MV-4-11 (cell line): ENCODE measurements around the gene ZNF641.
A peak's percentile ranks its signal among the peaks of the same experiment; 100 is the strongest.

Source experiments
- DNase-seq: peaks from one replicate; lab custom pipeline; 2025; lab: John Stamatoyannopoulos, UW

Gene ZNF641

DNA sequence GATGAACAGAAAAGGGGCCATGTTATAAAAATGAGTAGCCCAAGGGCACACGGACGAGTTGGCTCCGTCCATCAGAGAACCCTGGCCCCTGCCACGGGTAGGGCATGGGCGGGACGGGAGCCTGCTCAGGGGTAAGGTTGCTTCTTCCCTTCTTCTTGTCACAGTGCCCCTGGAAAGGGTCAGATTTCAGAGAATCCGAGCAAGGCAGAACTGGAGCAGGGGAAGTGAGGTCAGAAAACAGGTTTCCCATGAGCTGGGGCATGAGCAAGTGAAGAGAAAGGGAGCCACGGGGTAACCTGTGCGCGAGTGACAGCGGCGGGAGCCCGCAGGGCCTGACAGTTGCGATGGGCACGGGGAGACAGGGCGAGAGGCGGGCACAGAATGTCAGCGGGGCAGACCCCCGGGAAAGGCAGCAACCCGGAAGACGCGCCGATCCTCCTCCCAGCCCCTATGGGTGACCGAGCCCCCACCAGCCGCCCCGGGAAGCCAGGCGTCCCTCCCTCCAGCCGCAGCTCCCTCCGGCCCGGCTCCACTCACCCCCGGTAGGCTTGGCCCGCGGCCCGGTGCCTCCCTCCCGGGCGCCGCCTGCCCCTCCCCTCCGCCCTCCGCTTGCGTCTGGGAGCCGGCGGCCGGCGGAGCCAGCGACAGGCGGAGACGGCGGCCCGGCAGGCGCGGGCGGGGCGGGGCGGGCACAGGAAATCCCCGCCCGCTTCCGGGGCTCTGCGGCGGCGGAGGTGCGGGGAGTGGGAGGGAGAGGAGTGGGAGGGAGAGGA, at the start of gene ZNF641:
Gene ZNF641, minus strand, starts transcription at position 671 of the 773 bp plus-strand sequence. CDS start 2,829 bp downstream, outside the sequence.
- DNase-seq: peak; percentile 48

DNA sequence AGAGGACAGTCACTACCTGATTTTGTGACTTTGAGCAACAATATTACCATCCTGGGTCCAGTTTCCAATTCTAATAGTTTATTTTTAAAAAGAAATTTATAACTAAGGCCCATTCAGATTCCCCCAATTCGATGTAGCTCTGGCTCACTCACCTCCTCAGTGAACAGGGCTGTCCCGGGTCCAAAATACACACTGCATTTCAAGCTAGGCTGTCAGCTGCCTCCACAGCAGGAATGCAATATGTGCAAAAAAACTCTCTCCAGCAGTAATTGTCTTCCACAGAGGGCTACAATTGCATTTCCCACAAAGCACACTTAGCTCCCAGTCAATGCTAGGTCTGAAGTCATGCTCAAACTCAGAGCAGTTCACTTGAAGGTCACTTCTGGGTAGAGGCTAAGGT, 39.3 kb upstream of the ZNF641 start:
- DNase-seq: no peak

DNA sequence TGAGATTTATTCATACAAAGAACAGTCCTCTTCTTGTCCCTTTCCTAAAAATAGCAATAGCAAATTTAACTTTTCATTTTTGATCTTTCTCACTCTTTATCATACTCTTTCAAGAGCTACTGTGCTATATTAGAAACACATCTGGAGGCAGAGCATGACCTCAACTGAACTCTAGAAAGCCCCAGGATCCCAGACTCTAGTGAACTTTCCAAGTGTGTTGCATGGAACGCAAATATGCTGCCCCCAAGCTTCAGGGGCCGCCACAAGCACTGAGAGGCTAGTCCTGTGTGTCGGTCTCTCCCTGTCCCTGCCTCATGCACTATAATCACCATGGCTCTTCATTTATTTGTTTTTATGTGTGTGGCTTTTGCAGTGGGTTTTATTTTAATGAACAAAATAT, 38.7 kb upstream of the ZNF641 start:
- DNase-seq: no peak

DNA sequence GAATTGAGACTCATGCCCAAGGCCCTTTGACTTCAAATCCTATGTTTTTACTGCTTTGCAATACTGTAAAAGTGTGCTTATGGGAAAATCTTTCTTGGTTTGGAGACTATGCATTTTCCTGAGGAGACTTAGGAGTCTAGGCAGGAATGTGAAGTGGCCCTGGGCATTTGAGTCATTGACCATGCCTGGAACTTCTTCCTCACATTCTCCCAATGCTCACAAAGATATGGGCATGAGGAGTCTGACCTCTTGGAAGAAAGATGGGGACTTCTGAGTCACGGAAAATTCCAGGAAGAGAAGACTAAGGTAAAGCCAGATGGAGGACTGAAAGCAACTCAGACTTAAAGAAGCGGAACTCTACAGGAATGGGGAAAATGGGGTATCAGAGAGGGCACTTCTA, 38.2 kb upstream of the ZNF641 start:
- DNase-seq: no peak

DNA sequence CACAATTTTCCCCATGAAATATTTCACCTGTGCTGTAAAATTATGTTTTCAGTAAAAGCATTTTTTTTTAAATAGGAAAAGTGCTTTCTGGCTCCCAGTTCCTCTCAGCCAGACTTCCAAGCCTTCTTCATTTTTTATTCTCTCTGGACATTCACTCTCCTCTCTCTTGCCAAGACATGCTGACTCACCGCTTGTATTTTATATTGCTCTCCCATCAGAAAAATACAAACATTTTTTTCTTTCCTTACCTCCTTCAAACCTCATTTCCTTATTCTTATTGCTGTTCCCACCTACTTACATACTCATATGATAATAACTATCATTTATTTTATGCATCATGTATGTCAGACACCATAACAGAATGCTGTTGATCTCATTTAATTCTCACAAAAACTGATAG, 37.7 kb upstream of the ZNF641 start:
- no peak for DNase-seq

DNA sequence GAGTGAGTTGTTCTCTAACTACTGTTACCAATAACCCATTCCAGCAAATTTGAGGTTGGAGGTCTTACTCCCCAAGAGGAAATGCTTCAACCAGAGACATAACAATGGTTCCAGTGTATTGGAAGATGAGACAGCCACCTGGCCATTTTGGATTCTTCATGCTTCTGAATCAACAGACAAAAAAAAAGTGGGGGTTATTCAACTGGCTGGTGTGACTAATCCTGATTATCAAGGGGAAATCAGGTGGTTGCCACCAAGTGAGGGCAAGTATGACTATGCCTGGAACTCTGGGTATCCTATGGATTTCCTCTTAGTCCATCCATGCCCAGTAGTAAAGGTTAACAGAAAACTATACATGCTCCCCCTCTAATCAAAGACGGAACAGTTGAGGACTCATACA, 29.9 kb upstream of the ZNF641 start:
- DNase-seq: no peak

DNA sequence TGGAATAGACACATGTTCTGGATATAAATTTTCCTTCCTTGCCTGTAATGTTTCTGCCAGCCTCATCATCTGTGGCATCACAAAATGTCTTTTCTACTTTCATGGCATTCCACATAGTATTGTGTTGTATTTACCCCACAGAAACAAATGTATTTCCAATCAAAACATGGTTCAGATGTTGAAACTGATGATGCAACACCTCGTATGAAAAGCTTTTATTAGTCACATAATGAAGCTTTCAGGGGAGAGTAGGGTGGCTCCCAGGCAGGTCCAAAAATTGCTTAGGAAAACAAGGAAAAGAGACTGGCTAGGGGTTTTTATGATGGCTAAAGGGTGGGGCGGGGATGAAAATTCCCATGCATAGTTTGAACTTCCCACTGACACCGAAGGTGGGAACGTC, 29.1 kb upstream of the ZNF641 start:
- no peak for DNase-seq

DNA sequence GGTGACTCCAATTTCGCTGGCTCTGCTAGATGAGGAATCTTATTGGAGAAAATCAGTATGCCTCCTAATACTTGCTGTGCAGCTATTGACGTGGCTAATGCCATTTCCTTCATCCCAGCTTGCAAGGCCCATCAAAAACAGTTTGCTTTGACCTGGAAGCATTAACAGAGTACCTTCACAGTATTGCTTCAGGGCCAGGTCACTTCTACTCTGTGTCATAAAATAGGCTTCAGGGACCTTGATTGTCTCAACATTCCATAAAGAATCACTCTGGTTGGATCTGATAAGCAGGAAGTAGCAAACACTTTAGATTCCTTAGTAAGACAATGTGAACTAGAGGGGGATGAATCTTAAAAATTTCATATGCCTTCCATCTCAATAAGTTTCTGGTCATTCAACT, 26.9 kb upstream of the ZNF641 start:
- DNase-seq: no peak

DNA sequence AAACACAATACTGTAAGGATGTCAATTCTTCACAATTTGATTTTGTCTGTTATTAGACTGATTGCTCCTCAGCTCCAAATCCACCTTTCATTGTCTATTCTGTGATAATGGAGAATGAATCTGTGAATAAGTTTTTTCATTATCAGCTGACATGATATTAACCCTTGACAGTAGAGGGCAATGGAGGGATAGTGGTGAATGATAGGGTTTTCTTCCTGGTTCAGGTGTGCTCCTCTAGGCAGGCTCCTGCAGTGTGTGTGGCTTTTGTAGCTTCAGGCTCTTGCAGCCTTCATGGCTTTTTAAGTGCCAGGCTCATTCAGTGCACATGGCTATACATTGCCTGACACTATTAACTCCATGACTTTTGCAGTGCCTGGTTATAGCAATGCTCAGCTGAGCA, 23.4 kb upstream of the ZNF641 start:
- DNase-seq: no peak

DNA sequence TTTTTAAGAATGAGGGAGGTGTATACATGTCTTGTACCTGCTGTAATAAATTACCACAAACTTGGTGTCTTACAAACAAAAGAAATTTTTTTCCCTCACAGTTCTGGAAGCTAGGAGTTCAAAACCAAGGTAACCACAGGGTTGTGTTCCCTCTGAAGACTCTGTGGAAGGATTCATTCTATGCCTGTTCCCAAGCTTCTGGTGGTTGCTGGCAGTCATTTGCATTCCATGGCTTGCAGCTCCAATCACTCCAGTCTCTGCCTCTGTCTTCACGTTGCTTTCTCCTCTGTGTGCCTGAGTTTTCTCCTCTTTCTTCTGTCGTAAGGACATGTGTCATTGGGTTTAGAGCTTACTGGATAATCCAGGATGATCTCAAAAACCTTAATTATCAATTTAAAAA, 15.4 kb upstream of the ZNF641 start:
- no peak for DNase-seq

DNA sequence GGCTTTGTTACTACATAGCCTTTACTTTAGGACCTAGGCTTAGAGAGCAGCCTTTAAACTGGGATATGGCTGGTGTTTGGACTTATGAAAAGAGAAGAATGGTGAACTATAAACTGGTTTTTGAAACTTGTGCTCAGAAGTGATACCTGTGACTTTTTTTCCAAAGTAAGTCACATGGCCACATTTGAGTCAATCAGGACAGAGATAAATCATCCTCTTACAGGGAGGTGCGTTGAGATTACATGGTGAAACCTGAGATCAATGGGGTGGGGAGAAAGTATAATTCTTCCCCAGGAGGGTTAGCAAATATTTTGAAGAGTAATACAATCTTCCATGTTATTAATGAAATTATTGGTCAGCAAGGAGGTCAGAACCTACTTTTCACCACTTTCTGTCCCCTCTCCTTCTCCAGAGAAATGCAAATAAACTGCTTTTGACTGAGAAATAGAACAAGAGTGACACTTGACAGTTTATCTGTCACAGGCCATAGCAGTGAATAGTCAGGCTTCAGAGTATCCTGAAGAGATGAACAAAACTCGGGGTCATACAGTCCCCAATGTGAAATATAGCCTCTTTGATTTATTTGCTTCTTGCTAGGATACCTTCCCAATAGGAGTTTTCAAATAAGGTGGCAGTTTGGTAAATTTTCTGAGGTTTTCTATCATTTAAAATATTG, 11.1 kb upstream of the ZNF641 start:
- no peak for DNase-seq

DNA sequence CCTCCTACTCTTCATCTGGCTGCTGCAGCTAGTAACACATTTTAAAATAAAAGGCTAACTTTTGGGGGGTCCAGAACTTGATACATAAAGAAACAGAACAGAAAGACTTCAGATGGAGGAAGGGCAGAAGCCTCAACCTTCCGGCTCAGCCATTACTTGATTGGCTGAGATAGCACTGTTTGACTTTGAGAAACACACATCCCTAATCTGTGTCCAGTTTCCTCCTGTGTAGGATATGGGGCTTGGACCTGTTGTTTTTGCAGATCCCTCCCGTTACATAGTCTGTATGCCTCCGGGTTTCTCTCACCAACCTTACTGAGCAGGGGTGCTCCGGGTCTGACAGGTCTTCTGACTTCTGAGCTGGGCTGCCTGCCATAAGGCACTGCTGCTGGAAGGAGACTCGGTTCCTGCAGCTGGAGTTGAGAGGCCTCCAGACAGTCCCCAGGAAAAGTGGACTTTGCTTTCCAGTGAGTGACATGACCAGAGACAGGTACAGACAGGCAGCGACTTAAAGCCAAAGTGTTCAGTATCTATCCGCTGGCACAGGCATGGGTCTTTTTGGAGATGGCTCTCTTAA, 8.3 kb upstream of the ZNF641 start:
- DNase-seq: no peak

DNA sequence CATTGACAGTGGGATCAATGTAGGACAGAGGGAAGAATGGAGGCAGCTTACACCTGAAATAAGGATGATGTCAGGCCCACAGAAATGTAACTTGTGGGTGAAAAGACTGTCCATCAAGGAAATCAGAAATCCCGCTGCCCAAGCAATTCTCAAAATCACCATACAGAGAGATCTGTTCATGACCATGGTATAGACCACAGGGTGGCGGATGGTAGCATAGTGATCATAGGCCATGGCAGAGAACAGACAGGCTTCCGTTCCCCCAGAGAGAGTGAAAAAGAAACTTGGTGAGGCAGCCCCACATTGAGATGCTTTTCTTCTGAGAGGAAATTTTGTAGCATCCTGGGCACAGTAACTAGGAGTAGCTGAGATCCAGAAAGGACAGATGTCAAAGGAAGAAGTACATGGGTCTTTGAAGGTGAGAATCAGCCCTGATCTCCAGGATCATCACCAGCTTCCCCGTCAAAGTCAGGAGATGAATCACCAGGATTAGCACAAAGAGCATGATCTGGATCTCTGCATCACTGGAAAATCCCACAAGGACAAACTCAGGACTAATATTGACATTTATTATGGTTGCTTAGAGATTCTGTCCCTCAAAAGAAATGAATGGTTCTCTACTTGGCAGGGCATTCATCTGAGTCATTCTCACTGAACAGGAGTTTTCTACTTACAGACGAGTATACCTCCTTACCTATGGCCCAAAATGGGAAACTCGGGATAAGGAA, 5.5 kb upstream of the ZNF641 start:
- DNase-seq: no peak

DNA sequence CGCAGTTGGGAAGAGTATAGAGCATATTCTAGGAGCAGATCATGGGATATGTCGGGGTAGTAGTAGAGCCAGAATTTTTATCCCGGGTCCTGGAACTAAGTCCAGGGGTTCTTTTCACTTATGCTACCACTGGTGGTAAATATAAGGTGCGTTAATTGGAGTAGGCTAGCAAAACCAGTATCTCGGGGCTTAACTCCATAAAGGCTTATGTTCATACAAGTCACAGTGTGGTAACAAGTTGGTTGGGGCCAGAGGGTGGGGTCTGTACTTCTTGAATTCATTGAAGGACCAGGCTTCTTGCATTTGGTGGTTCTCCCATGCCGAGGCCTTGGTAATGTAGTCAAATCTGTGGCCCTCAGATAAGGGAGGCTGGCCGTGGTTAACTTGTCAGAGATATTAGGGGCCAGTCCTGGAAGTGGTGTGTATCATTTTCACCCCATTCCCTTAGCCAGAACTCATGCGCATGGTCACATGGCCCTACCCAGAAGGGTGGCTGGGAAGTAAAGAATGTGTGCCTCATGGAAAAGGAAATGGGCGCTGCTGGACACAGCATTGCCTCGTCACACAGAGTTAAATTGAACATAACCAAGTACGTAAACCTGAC, 1.5 kb upstream of the ZNF641 start:
- DNase-seq: no peak

DNA sequence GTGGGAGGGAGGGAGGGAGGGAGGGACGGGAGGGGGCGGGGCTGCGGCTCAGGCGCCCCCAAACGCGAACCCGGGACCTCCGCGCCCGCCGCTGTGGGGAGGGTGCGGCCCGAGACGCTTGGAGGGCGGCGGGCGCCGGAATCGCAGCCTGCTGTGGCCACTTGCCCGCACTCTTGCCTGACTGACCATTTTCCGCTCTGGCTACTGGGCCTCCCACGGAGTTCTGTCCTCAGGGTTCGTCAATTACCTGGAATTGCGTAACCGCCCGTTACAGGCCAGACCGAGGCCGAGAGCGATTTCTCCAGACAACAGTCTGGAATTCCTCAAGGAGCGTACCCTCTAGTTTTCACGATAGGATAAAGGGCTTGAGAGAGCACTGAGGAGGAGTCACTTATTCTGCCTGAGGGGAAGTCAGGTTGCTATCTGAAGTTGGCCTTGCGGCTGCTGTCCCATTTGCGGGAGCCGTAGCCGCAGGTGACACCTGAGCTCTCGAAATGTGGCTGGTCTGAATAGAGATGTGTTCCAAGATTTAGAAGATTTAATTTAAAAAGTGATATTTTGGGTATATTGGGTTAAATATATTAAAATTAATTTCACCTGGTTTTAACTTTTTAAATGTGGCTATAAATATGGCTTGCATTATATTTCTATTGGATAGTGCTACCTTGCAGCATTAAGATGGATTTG, 446 bp upstream of the ZNF641 start:
- DNase-seq: no peak

DNA sequence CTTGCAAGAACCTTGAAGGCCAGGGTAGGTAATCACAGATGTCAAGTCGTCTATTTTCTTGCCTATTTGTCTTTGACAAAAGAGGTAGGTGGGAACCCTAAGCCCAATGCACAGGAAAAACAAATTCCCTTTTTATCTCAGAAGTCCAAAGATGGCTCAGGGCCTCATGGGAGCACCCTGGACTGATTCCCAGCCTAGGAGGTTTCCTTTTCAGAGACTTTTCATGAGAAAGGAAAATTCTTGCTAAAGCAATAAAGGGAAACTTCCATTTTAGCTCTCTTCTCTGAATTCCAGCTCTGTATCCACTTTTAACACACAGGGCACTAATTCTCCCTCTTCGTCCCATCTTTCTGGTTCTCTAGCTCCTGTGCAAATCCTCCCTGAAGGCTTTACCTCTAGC, 1.2 kb downstream of the ZNF641 start:
- DNase-seq: no peak

DNA sequence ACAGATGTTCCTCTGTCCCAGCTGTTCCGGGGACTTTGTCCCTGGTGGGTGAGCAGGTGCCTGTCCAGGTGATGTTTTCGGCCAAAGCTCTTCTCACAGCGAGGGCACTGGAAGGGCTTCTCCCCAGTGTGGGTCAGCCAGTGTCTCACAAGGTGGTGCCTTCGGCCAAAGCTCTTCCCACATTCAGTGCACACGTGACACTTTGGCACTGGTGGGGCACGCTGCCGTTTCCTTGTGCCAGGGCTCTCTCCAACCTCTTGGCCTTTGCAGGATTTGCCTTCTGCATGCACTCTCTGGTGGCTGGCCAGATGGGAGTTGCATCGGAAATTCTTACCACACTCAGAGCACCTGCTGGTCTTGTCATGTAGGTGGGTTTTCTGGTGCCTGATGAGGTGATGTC, 7.7 kb downstream of the ZNF641 start:
- DNase-seq: no peak

DNA sequence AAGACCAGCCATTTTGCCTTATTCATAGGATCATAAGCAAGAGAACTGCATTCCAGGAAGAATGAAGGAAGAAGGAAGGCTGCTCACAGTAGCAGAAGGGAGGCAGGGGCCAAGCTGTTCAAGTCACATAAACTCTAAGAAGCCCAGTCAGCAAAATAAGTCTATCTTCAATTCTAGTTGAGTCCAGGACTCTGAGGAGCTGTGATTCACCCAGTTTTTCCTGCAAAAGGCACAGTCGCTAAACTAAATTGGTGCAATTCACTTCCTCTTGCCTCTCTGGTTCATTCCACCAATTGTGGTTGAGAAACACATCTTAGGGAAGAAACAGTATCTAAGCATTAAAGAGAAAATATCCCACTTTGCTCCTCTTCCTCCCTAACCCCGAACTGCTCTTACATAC, 9.8 kb downstream of the ZNF641 start:
- peak; percentile 51 for DNase-seq

DNA sequence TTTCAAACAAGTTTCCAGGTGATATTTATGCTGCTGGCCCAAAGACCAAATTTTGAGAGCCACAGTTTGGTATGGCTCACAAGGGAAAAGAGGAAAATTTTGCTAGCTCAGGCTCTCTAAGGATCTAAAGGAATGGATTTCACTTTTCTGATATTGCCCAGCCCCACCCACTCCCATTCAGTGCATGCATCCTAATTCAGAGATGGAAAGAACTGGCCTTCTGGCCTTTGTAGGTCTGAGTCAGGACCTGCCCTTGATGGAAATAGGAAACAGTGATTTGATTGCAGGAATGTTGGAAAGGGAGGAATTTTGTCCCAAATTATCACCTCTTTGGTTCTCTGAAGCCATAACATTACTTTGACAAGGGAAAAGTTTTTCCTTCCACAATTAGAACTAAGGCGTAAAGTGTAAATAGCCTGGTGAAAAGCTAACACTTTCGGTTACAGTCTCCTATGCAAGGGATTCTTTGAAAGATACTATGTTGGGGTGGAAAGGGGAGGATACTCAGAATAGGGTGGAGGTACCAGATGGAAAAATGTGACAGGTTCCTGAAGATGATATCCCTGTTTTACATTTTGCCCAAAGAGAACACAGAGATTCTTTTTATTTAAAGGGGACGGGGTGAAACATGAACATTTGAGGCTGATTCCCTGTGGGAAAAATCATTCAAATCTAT, 11.1 kb downstream of the ZNF641 start:
- no peak for DNase-seq

DNA sequence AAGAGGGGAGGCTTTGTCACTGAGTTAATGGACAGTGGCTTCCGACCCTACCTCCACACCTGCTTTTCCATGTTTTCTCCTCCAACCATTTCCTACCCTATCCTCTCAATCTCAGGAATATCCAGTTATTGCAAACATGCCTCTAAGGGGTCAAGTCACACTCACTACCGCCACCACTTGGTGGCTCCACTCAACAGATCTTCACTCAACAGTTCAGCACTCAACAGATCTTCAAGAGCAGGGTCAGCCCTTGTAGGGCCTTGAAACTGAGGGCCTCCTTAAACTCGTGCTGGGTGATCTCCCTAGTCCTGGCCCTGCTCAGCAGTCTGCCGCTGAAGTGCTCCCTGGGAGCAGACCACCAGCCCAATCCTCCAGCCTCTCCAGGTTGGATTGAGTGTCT, 14.2 kb downstream of the ZNF641 start:
- peak; percentile 50 for DNase-seq

DNA sequence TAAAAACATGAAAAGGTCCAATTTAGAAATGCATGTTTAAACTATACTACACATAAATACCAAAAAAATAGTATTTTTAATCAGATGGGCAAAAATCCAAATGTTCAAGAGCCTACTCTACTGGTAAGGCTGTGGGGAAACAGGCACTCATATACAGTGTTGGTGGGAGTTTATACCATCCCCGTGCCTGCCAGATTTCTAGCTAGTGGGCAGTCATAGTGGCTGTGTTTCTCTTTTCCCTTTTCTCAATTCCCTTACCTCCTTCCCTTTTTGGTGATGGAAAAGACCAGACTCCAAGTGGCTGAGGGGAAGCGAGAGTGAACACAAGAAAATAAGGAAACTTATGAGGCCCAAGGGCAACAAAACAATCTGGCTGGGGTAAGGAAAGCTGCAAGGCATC, 14.7 kb downstream of the ZNF641 start:
- DNase-seq: peak; percentile 82
